WI38 (cell line): Measurements from ENCODE around the gene LRP3.

ENCODE experiments used
- H3K4me3 ChIP-seq: 2 replicates; pipeline ENCODE4 v1.5.1; 2011; ENCODE audit warnings: low read depth, mild to moderate bottlenecking, control low read depth, low read length
- TF ChIP-seq, protein P1 (sequence below): IDR thresholded peaks from 2 replicates; pipeline ENCODE4 v1.5.1; 2012; ENCODE audit warnings: low read depth, mild to moderate bottlenecking, control low read depth, low read length

Gene LRP3

DNA sequence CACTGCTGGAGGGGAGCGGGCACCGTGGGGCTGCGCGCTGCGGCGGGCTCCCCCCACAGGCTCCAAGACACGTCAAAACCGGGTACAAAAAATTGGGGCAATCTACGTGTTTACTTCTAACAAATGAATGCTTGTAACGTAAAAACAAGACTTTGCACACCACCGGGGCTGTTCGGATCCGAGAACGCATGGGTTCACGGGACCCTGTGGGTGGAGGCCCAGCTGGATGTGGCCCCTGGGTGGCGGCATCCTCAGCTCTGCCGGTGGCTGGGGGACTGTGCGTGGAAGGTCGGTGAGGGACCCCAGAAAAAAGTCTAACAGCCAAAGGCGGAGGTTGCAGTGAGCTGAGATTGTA lies 41.8 kb downstream of the LRP3 start:
- H3K4me3 ChIP-seq: no peak overlapping the region
- TF ChIP-seq, protein P1, sequence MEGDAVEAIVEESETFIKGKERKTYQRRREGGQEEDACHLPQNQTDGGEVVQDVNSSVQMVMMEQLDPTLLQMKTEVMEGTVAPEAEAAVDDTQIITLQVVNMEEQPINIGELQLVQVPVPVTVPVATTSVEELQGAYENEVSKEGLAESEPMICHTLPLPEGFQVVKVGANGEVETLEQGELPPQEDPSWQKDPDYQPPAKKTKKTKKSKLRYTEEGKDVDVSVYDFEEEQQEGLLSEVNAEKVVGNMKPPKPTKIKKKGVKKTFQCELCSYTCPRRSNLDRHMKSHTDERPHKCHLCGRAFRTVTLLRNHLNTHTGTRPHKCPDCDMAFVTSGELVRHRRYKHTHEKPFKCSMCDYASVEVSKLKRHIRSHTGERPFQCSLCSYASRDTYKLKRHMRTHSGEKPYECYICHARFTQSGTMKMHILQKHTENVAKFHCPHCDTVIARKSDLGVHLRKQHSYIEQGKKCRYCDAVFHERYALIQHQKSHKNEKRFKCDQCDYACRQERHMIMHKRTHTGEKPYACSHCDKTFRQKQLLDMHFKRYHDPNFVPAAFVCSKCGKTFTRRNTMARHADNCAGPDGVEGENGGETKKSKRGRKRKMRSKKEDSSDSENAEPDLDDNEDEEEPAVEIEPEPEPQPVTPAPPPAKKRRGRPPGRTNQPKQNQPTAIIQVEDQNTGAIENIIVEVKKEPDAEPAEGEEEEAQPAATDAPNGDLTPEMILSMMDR: no peak

DNA sequence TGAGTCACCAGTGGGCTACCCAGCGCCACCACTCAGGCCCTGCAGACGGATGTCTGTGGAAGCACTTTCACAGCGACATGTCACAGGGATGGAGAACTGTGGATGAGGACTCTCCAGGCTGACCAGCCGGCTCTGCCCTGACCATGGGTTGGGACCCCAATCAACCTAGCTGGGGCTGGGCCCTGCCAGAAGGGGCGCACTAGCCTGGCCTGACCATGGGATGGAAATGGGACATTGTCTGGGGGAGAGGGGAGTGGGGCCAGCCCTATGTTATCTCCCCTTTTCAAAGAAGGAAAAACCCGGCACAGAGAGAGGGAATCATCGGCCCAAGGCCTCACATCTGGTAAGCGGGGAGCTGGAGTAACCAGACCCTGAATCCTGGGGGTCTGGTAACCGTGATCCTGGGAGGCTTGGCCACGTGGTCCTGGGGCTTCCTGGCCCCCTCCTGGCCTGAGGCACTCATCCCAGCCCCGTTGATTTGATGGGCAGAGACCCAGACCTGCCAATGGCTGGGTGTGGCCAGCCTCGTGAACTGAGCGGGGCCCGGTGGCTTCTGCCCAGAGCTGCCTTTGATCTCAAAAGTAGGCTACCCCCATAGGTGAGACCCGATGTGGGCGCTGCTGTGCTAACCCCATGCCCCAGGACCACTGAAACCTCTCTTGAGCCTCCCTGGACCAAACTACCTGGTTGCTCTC lies 42.7 kb downstream of the LRP3 start:
- TF ChIP-seq, protein P1: no peak
- no peak overlapping the region for H3K4me3 ChIP-seq

DNA sequence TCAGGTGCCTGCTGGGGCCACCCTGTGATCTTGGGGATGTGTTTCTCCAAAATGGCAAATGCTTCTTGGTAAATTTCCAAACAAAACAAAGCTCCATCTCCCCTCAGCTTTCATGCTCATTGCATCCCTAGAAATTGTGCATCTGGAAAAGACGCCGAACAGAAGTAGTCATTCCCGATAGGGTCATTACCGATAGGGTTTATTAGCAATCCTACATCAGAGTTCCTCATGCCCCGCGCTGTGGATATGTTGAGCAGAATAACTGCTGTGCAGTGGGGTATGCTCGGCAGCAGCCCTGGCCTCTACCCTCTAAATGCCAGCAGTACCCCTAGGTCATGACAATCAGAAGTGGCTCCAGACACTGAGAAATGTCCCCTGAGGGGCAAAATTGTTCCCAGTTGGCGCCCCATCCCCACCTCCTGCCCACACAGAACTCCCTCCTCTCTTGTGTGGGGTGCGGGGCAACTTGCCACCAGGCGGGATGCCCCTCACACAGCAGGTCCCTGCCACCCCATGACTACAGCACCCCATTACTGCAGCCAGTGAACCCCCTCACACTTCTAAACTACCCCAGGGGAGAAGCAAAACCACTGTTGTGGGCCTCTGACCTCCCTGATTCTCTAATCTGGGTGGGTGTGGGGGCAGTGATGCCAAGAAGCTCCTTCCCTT lies 44.5 kb downstream of the LRP3 start:
- TF ChIP-seq, protein P1: no peak
- no peak overlapping the region for H3K4me3 ChIP-seq

DNA sequence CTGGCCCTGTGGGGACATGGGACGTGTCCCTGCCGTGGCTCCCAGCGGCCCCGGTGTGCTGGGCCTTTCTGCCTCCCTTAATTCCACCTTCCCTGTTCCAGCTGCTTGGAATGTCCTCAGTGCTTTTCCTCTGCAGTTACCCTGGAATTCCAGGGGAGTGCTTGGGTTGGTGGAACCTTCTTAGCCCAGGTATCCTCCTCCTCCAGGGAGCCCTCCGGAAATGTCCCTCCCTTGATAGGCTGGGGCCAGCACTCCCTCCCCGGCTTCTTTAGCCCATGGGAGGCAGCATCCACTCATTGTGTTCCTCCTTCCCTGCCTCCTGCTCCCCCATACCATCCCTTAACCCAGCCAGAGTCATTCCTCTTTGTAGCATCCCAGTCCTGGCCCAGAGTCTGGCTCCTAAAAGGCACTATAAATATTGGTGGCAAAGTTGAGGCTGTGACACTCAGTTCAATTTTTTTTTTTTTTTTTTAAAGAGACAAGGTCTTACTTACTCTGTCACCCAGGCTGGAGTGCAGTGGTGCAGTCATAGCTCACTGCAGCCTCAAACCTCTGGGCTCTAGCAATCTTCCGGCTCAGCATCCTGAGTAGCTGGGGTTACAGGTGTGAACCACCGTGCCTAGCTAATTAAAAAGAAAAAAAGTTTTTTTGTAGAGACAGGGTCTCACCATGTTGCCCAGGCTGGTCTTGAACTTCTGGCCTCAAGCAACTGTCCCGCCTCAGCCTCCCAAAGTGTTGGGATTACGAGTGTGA lies 45.3 kb downstream of the LRP3 start:
- TF ChIP-seq, protein P1: no peak
- no peak overlapping the region for H3K4me3 ChIP-seq

DNA sequence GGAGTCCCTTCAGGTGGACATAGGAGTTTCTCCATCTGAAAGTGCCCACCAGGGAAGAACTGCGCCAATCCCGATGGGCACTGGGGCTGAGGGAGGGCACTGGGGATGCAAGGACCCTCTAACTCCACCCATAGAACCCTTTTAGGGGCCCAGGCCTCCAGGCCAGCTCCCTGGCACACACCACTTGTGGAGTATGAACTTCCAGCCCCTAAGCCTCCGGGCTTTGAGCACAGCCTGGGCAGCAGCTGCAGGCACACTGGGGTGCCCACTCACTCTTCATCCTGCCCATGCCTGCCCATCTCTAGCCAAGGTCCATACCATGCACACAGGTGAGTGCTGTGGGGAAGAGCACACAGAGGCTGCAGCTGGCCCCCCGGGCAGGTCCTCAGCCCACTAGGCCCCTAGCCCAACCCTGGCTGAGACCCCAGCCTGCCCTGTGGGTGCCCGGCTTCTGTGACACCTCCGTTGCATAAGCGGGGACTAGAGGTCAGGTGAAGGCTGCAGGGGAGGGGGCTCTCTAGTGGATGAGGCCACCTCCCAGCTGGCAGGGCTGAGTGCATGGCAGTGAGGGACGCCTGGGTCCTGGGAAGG lies 46.1 kb downstream of the LRP3 start:
- TF ChIP-seq, protein P1: no peak

DNA sequence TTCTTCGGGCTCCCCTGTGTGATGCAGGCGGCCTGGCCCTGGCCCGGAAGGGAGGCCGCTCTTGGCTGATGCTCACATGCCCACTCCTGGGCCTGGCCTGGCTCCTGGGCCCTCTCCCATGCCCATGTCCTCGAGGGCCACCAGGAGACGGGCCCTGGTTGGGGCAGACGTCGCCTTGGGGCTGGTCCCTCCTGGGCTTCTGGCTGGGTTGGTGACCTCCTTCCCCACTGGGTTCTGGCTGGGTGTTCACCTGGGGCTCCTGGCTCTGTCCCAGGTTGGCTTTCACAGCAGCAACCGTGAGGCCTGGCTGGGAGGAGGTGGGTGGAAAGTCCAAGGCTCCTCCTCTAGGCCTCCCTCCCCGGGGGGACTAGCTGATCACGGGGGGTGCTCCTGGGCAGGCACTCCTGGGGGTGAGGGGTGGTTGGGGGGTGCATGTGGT lies 47.0 kb downstream of the LRP3 start:
- TF ChIP-seq, protein P1: no peak
- H3K4me3 ChIP-seq: no peak overlapping the region

More for the DNA sequence above, 46.1 kb downstream of the LRP3 start:
- no peak overlapping the region for H3K4me3 ChIP-seq
